ENCODE data around the gene STH. TPM values are rescaled to one million over a fixed set of nuclear protein-coding genes. Genes with fewer than 3 reads are reported as not detected.

STH gene
- total RNA-seq, 3 donors from 2014 or later = not detected

- H3K36me3 ChIP-seq (ENCODE audit: low read depth) = no peaks in the 10 kb centered on the region
- DNase-seq (no peak), ATAC-seq (no peak)
- H3K4me1 ChIP-seq (ENCODE audit: low read depth) = no peaks in the 10 kb centered on the region
- intact Hi-C loops (cut with DNase I, micrococcal nuclease) = no loop called here
- TF ChIP-seq CTCF (IDR thresholded peaks at IDR 0.05) = no peak
- H3K4me3 ChIP-seq = no peak overlapping the region
- no peaks in the 10 kb centered on the region for H3K9me3 ChIP-seq
These were observed 30.3 kb upstream of the STH start for GRCh38 chr17:45968732-45969131.

GRCh38 chr17:45969726-45970125 is 29.3 kb upstream of the STH start:
- no peak for ATAC-seq
- no peak overlapping the region for H3K4me3 ChIP-seq
- no peak for TF ChIP-seq CTCF (IDR thresholded peaks at IDR 0.05)

GRCh38 chr17:45970659-45971058 is 28.4 kb upstream of the STH start:
- H3K36me3 ChIP-seq (ENCODE audit: low read depth) = no peaks in the 10 kb centered on the region
- no peak overlapping the region for H3K4me3 ChIP-seq
- no peaks in the 10 kb centered on the region for H3K4me1 ChIP-seq (ENCODE audit: low read depth)
- intact Hi-C loops (cut with DNase I, micrococcal nuclease) = no loop called here
- DNase-seq (no peak), ATAC-seq (no peak)
- no peaks in the 10 kb centered on the region for H3K9me3 ChIP-seq
- TF ChIP-seq CTCF (IDR thresholded peaks at IDR 0.05) = no peak

More at GRCh38 chr17:45969726-45970125, 29.3 kb upstream of the STH start:
- intact Hi-C loops (cut with DNase I, micrococcal nuclease) = no loop called here
- no peaks in the 10 kb centered on the region for H3K36me3 ChIP-seq (ENCODE audit: low read depth)
- no peak for DNase-seq
- H3K9me3 ChIP-seq = no peaks in the 10 kb centered on the region
- no peaks in the 10 kb centered on the region for H3K4me1 ChIP-seq (ENCODE audit: low read depth)

GRCh38 chr17:45971698-45972141 is 27.3 kb upstream of the STH start:
- ATAC-seq (no peak), DNase-seq (no peak)
- Histone ChIP-seq H3K9me3 (no peaks in the 10 kb centered on the region), H3K4me1 (ENCODE audit: low read depth) (no peaks in the 10 kb centered on the region), H3K36me3 (ENCODE audit: low read depth) (no peaks in the 10 kb centered on the region), H3K4me3 (no peak overlapping the region)
- intact Hi-C loops (cut with DNase I, micrococcal nuclease) = no loop called here
- TF ChIP-seq CTCF (IDR thresholded peaks at IDR 0.05) = no peak

GRCh38 chr17:45972531-45972930 is 26.5 kb upstream of the STH start:
- Histone ChIP-seq H3K9me3 (no peaks in the 10 kb centered on the region), H3K36me3 (ENCODE audit: low read depth) (no peaks in the 10 kb centered on the region), H3K4me3 (no peak overlapping the region), H3K4me1 (ENCODE audit: low read depth) (no peaks in the 10 kb centered on the region)
- no peak for DNase-seq
- no peak for ATAC-seq
- intact Hi-C loops (cut with DNase I, micrococcal nuclease) = no loop called here
- TF ChIP-seq CTCF (IDR thresholded peaks at IDR 0.05) = no peak

Measured in mucosa of descending colon (tissue), 3 donors.